ENCODE results near the gene CCL18.
"Not testable (repeated sequence)": the region's sequence is repeated elsewhere in the genome, so short reads cannot be mapped to it uniquely, and the experiment has no call there.

The CCL18 gene

GRCh38 chr17:36069136-36069535 lies 5.1 kb downstream of the CCL18 start:
- H3K4me3 ChIP-seq (ENCODE audit: low read depth, low read length): no peak overlapping the region
- TF ChIP-seq, protein P1, sequence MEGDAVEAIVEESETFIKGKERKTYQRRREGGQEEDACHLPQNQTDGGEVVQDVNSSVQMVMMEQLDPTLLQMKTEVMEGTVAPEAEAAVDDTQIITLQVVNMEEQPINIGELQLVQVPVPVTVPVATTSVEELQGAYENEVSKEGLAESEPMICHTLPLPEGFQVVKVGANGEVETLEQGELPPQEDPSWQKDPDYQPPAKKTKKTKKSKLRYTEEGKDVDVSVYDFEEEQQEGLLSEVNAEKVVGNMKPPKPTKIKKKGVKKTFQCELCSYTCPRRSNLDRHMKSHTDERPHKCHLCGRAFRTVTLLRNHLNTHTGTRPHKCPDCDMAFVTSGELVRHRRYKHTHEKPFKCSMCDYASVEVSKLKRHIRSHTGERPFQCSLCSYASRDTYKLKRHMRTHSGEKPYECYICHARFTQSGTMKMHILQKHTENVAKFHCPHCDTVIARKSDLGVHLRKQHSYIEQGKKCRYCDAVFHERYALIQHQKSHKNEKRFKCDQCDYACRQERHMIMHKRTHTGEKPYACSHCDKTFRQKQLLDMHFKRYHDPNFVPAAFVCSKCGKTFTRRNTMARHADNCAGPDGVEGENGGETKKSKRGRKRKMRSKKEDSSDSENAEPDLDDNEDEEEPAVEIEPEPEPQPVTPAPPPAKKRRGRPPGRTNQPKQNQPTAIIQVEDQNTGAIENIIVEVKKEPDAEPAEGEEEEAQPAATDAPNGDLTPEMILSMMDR (IDR thresholded peaks at IDR 0.05; ENCODE audit: borderline replicate concordance, insufficient read depth, low read depth, low read length): no peak

- no peak overlapping the region for H3K4me3 ChIP-seq (ENCODE audit: low read depth, low read length)
- TF ChIP-seq, protein P1 (IDR thresholded peaks at IDR 0.05; ENCODE audit: borderline replicate concordance, insufficient read depth, low read depth, low read length): no peak
Observed at GRCh38 chr17:36070427-36070826, 6.4 kb downstream of the CCL18 start.

- H3K4me3 ChIP-seq (ENCODE audit: low read depth, low read length): no peak overlapping the region
- TF ChIP-seq, protein P1 (IDR thresholded peaks at IDR 0.05; ENCODE audit: borderline replicate concordance, insufficient read depth, low read depth, low read length): no peak
Observed at GRCh38 chr17:36071751-36072150, 7.7 kb downstream of the CCL18 start.

DNA sequence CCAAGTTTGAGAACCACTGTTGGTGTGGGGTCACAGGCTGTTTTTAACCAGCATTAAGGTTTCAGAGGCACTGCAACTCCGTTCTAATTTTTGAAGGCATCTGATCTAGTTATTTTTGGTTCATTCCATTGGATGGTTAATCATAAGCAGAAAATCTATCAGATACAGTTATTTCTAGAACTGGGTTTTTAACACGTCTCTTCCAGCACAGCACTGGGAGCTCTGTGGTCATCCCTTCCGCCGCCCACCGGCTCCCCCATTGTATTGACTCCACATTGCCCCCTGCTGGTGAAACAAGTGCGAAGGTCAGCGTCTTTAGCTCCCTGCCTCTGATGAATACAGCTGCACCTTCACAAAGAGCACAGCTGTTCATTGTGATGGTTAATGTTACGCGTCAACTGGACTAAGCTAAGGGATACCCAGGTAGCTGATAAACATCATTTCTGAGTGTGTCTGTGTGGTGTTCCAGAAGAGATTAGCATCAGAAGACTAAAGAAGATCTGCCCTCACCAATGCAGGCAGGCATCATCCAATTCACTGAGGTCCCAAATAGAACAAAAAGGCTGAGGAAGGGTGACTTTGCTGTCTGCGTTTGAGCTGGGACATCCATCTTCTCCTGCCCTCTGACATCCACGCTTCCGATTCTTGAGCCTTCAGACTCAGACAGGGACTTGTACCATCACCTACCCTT lies 8.5 kb downstream of the CCL18 start:
- TF ChIP-seq, protein P1 (IDR thresholded peaks at IDR 0.05; ENCODE audit: borderline replicate concordance, insufficient read depth, low read depth, low read length): peak; percentile 81
- H3K4me3 ChIP-seq (ENCODE audit: low read depth, low read length): no peak overlapping the region

DNA sequence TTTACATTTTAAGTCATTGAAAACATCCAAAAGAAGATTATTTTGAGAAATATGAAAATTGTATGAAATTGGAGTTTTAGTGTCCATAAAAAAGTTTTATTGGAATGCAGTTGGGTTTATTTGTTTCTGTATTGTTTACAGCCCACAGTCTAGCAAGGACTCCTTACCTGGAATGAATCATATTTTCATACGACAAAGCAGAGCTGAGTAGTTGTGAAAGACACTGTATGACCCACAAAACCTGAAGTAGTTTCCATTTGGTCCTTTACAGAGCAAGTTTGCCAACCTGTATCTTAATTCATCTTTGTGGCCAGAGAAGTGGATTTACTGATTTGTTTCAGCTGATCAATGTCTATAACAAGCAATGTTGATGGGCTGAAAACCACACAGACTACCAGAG lies 10.3 kb downstream of the CCL18 start:
- TF ChIP-seq, protein P1 (IDR thresholded peaks at IDR 0.05; ENCODE audit: borderline replicate concordance, insufficient read depth, low read depth, low read length): no peak
- H3K4me3 ChIP-seq (ENCODE audit: low read depth, low read length): no peak overlapping the region

DNA sequence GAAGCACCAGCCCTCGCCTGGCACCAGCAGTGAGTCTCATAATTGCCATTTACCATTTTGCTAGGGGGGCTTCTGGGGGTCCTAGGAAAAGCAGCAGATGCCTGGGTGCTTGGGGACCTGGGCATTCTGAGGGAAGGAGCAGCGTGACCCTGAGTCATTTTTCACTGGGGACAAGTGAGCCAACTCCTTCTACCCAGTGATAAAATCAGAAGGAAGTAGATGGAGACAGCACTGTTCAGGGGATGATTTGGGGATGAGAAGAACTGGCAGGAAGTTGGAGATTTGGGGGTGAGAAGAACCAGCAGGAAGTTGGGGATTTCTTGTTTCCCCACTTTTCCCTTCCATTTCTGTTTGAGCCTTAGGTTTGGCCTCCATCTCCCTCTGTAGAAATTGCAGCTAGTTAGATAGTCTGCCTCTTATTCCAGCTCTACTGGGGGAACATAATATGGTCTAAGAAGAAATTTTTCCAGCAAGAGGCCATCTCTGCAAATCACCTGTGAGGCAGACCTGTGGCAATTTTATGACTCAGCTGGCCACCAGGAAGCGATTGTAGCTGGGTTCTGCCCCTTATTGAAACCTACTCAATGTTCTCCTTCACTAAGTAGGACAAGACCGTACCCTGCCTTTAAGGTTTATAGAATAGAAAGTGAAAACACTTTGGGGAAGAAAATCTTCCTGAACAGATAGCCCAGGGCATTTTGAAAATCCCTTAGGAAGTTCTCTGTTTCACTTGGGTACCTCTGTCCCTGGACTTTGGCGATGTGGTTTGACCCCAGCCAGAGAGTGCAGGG lies 17.8 kb downstream of the CCL18 start:
- H3K4me3 ChIP-seq (ENCODE audit: low read depth, low read length): peak overlapping the region; percentile 33

DNA sequence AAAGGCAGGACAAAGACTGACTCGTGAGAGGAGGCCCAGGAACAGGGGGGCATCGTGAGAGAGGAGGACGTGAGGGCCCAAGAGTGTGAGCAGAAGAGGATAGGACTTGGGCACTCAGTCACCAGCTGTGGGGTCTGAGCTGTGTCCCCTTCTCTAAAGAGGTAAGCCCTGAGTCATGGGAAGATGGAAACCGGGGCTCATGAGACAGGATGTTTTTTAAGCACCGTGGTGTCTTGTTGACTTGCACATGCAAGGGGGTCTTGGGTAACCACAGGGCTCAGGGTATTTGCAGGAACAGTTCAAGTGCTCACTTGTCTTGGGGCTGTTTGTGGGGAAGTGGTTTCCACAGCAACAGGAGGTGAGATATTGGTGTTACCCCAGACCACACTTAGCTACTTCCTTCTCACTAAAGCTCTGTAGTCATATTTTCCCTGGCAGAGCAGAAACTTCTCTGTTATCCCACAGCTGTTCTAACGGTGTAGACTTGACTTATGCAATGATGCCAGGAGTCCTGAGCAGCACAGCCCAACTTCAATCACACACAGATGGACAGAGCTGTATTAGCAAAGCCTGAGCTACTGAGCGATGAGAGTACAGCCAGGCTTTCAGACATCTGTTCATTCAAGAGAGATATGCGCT lies 18.5 kb downstream of the CCL18 start:
- H3K4me3 ChIP-seq (ENCODE audit: low read depth, low read length): peak overlapping the region; percentile 33

- H3K4me3 ChIP-seq (ENCODE audit: low read depth, low read length): not testable (repeated sequence)
Observed at GRCh38 chr17:36083691-36084090, 19.6 kb downstream of the CCL18 start.

Data from GM12875 (cell line).